MCF 10A (cell line): ENCODE data around the gene C3orf52. TPM values are rescaled to one million over a fixed set of nuclear protein-coding genes. Genes with fewer than 3 reads are reported as not detected.

Source experiments
- BruUV-seq: library from RNA; stranded (reverse); fragments of 400-500 nt; replicated peaks from 2 replicates; lab custom pipeline; 2021; lab: Mats Ljungman, UMichigan
- CTCF ChIA-PET: fragments of 300-600 bp; sonication (Branson Sonifier 250); formaldehyde crosslinking; extraction: SDS; loops from one replicate; lab custom pipeline; 2021; ENCODE audit warnings: antibody characterized with exemption, inconsistent platforms; lab: Yijun Ruan, JAX
- POLR2A ChIA-PET: fragments of 300-600, 350-650 bp; sonication (Branson Sonifier 250); formaldehyde crosslinking; extraction: SDS; loops from one replicate; lab custom pipeline; 2020; ENCODE audit warnings: antibody characterized with exemption, inconsistent platforms; lab: Yijun Ruan, JAX
- DNase-seq: peaks from one replicate; pipeline ENCODE4 v3.0.0-alpha.2; 2018; ENCODE audit not compliant: unreplicated experiment
- H3K27ac Mint-ChIP-seq: one replicate; pipeline ENCODE4 v1.8.0; 2022; ENCODE audit warnings: mild to moderate bottlenecking, low read depth, mixed read lengths; ENCODE audit not compliant: unreplicated experiment
- H3K27me3 Mint-ChIP-seq: one replicate; pipeline ENCODE4 v1.8.0; 2022; ENCODE audit warnings: mixed read lengths; ENCODE audit not compliant: insufficient read depth, unreplicated experiment
- H3K36me3 Mint-ChIP-seq: one replicate; pipeline ENCODE4 v1.8.0; 2022; ENCODE audit warnings: mild to moderate bottlenecking, moderate library complexity, mixed read lengths; ENCODE audit not compliant: insufficient read depth, unreplicated experiment
- H3K4me1 Mint-ChIP-seq: one replicate; pipeline ENCODE4 v1.8.0; 2022; ENCODE audit warnings: mixed read lengths; ENCODE audit not compliant: insufficient read depth, unreplicated experiment
- H3K4me3 Mint-ChIP-seq: one replicate; pipeline ENCODE4 v1.8.0; 2022; ENCODE audit warnings: mild to moderate bottlenecking, moderate library complexity, mixed read lengths; ENCODE audit not compliant: unreplicated experiment
- H3K9me3 Mint-ChIP-seq: one replicate; pipeline ENCODE4 v1.8.0; 2022; ENCODE audit warnings: mixed read lengths; ENCODE audit not compliant: unreplicated experiment
- CTCF ChIP-seq: fragments of 200-600 bp; IDR thresholded peaks from one replicate; pipeline ENCODE4 v1.8.0; 2022; ENCODE audit warnings: antibody characterized with exemption, mild to moderate bottlenecking; ENCODE audit not compliant: unreplicated experiment
- intact Hi-C: fragments of 100-400 bp; cut with micrococcal nuclease; formaldehyde crosslinking; loops from 2 replicates; pipeline ENCODE4 v1.14.1; 2022
- total RNA-seq: library from RNA; stranded (reverse); gene quantifications from 2 replicates; pipeline ENCODE4 v1.2.3, GENCODE V29; 2022

The C3orf52 gene
- total RNA-seq, 1 experiment from 2014 or later: 10.4 TPM

GRCh38 chr3:112088944-112089343 lies 2.8 kb downstream of the C3orf52 start:
- Mint-ChIP-seq H3K9me3 (no peaks in the 10 kb centered on the region), H3K27ac (no peak overlapping the region), H3K27me3 (no peaks in the 10 kb centered on the region), H3K4me1 (peaks cover 34% of the 10 kb centered on the region), H3K4me3 (no peak overlapping the region), H3K36me3 (peaks cover 21% of the 10 kb centered on the region)
- ChIA-PET CTCF (interaction anchor here (1.0 kb wide), 1 partner anchor 224 kb away, joined by 6 read pairs; no protein-coding TSS in a partner anchor), POLR2A (interaction anchor here (1.1 to 2.0 kb wide), 3 partner anchors 7 to 473 kb away, joined by 3 to 10 read pairs (median 3); partner anchors contain the start of genes ATG3 and SLC35A5)
- TF ChIP-seq CTCF: no peak
- no TSS peak for BruUV-seq
- intact Hi-C loops: no loop called here
- no peak for DNase-seq

- no TSS peak for BruUV-seq
- no peak for DNase-seq
- H3K4me1 Mint-ChIP-seq: peaks cover 31% of the 10 kb centered on the region
- no peaks in the 10 kb centered on the region for H3K9me3 Mint-ChIP-seq
- CTCF ChIA-PET: interaction anchor here (0.6 to 1.2 kb wide), 4 partner anchors 47 to 399 kb away, joined by 3 to 6 read pairs (median 4); no protein-coding TSS in a partner anchor
- intact Hi-C loops: no loop called here
- H3K27ac Mint-ChIP-seq: no peak overlapping the region
- peaks cover 23% of the 10 kb centered on the region for H3K36me3 Mint-ChIP-seq
- no peak for TF ChIP-seq CTCF
- POLR2A ChIA-PET: no interaction called here
- H3K4me3 Mint-ChIP-seq: no peak overlapping the region
- H3K27me3 Mint-ChIP-seq: no peaks in the 10 kb centered on the region
Measured at GRCh38 chr3:112089956-112090886, 4.0 kb downstream of the C3orf52 start.

- no TSS peak for BruUV-seq
- no peaks in the 10 kb centered on the region for H3K27me3 Mint-ChIP-seq
- H3K4me3 Mint-ChIP-seq: no peak overlapping the region
- ChIA-PET POLR2A (no interaction called here), CTCF (no interaction called here)
- intact Hi-C loops: no loop called here
- peaks cover 30% of the 10 kb centered on the region for H3K36me3 Mint-ChIP-seq
- H3K4me1 Mint-ChIP-seq: peaks cover 29% of the 10 kb centered on the region
- no peak for TF ChIP-seq CTCF
- no peak overlapping the region for H3K27ac Mint-ChIP-seq
- DNase-seq: no peak
- H3K9me3 Mint-ChIP-seq: no peaks in the 10 kb centered on the region
Measured at GRCh38 chr3:112090887-112091586, 4.8 kb downstream of the C3orf52 start.
